ENCODE results near the gene GLI2. TPM values are rescaled to one million over a fixed set of nuclear protein-coding genes. Genes with fewer than 3 reads are reported as not detected.

The GLI2 gene
- total and polyA plus RNA-seq, 2 of the 13 experiments (the other 11 are each of a cell fraction or from before 2014, with no cell fraction given): not detected

GRCh38 chr2:120770641-120771040, 35.0 kb downstream of the GLI2 start (continued):
- TF ChIP-seq KLF12 (CRISPR knock-in tag; IDR thresholded peaks at IDR 0.05; ENCODE audit: borderline replicate concordance): no peak
- TF ChIP-seq ZNF430 (CRISPR knock-in tag; IDR thresholded peaks at IDR 0.05): no peak

GRCh38 chr2:120771111-120771780, 35.6 kb downstream of the GLI2 start:
- 34% methylated on average over 10 of the region's 14 CpGs for WGBS (ENCODE audit: low lambda C conversion rate)
- in situ Hi-C loops (cut with HindIII; ENCODE audit: extremely low pct_ligation_motif_present, low pct_unique_long_range_greater_than_20kb): no loop called here
- H3K27ac ChIP-seq (ENCODE audit: extremely low read length, insufficient read depth, low read length): no peak overlapping the region

GRCh38 chr2:120771781-120772208, 36.1 kb downstream of the GLI2 start:
- Histone ChIP-seq H2AFZ (ENCODE audit: low read length) (no peak overlapping the region), H3K4me1 (ENCODE audit: insufficient read depth, low read length) (no peaks in the 10 kb centered on the region), H3K4me3 (replicated peaks in 1 of 3; ENCODE audit: insufficient read depth in 1 of 3, low read depth in 2 of 3, low read length in 3 of 3) (no peak overlapping the region), H3K9me3 (ENCODE audit: low read length) (no peaks in the 10 kb centered on the region), H3K4me2 (ENCODE audit: low read depth, low read length) (no peak overlapping the region), H3K27ac (ENCODE audit: extremely low read length, insufficient read depth, low read length) (no peak overlapping the region), H3K9ac (ENCODE audit: insufficient read depth, low read depth, low read length) (no peak overlapping the region), H3K27me3 (ENCODE audit: control insufficient read depth in 1 of 2, insufficient read depth in 2 of 2, low read length in 2 of 2) (peaks cover 16 to 84% of the 10 kb centered on the region in 2 experiments; a peak in 4 of 5 replicates), H4K20me1 (ENCODE audit: insufficient read depth, low read length) (no peaks in the 10 kb centered on the region), H3K36me3 (replicated peaks in 1 of 2; ENCODE audit: control insufficient read depth in 1 of 2, insufficient read depth in 2 of 2, low read length in 2 of 2) (no peaks in the 10 kb centered on the region), H3K79me2 (ENCODE audit: insufficient read depth, low read length) (no peaks in the 10 kb centered on the region)
- WGBS (ENCODE audit: low lambda C conversion rate): 19% methylated on average over 5 of the region's 5 CpGs
- no peak for FAIRE-seq
- no peak for ATAC-seq
- DNase-seq (ENCODE audit: low spot score): no peak
- intact Hi-C loops (cut with micrococcal nuclease; ENCODE audit: unreplicated experiment): no loop called here
- in situ Hi-C loops (cut with HindIII; ENCODE audit: extremely low pct_ligation_motif_present, low pct_unique_long_range_greater_than_20kb): no loop called here
- no TSS peak for BruUV-seq (replicated peaks)
- ChIA-PET POLR2A (no interaction called here), CTCF (ENCODE audit: low intra/inter-chr PET ratio, low total read pairs) (no interaction called here)
- no peak for TF ChIP-seq ZNF484 (CRISPR knock-in tag; IDR thresholded peaks at IDR 0.05; ENCODE audit: borderline replicate concordance, low read depth)
- TF ChIP-seq KDM5B (CRISPR knock-in tag; IDR thresholded peaks at IDR 0.05; ENCODE audit: borderline replicate concordance): no peak
- TF ChIP-seq TGIF2 (CRISPR knock-in tag; IDR thresholded peaks at IDR 0.05): no peak
- no peak for TF ChIP-seq ARID2 (CRISPR knock-in tag; IDR thresholded peaks at IDR 0.05; ENCODE audit: borderline replicate concordance)
- TF ChIP-seq ZNF670 (CRISPR knock-in tag; IDR thresholded peaks at IDR 0.05; ENCODE audit: borderline replicate concordance): no peak
- TF ChIP-seq ZBTB4 (CRISPR knock-in tag; IDR thresholded peaks at IDR 0.05; ENCODE audit: borderline replicate concordance): no peak
- TF ChIP-seq ZNF629 (CRISPR knock-in tag; conservative IDR thresholded peaks at IDR 0.05): no peak
- no peak for TF ChIP-seq HIVEP1 (CRISPR knock-in tag; IDR thresholded peaks at IDR 0.05)
- no peak for TF ChIP-seq TAF1 (CRISPR knock-in tag; IDR thresholded peaks at IDR 0.05)

More at GRCh38 chr2:120771111-120771780, 35.6 kb downstream of the GLI2 start:
- intact Hi-C loops (cut with micrococcal nuclease; ENCODE audit: unreplicated experiment): no loop called here
- Histone ChIP-seq H4K20me1 (ENCODE audit: insufficient read depth, low read length) (no peaks in the 10 kb centered on the region), H3K27me3 (ENCODE audit: control insufficient read depth in 1 of 2, insufficient read depth in 2 of 2, low read length in 2 of 2) (peaks cover 13 to 84% of the 10 kb centered on the region in 2 experiments; a peak in 4 of 5 replicates), H3K9ac (ENCODE audit: insufficient read depth, low read depth, low read length) (no peak overlapping the region), H2AFZ (ENCODE audit: low read length) (no peak overlapping the region), H3K4me3 (replicated peaks in 1 of 3; ENCODE audit: insufficient read depth in 1 of 3, low read depth in 2 of 3, low read length in 3 of 3) (no peak overlapping the region), H3K4me1 (ENCODE audit: insufficient read depth, low read length) (no peaks in the 10 kb centered on the region), H3K9me3 (ENCODE audit: low read length) (no peaks in the 10 kb centered on the region), H3K79me2 (ENCODE audit: insufficient read depth, low read length) (no peaks in the 10 kb centered on the region), H3K36me3 (replicated peaks in 1 of 2; ENCODE audit: control insufficient read depth in 1 of 2, insufficient read depth in 2 of 2, low read length in 2 of 2) (no peaks in the 10 kb centered on the region), H3K4me2 (ENCODE audit: low read depth, low read length) (no peak overlapping the region)
- FAIRE-seq (no peak), DNase-seq (ENCODE audit: low spot score) (no peak), ATAC-seq (no peak)
- ChIA-PET CTCF (ENCODE audit: low intra/inter-chr PET ratio, low total read pairs) (no interaction called here), POLR2A (no interaction called here)
- BruUV-seq (replicated peaks): no TSS peak
- TF ChIP-seq FOXA1 (IDR thresholded peaks at IDR 0.05) (no peak), FOXA1 (CRISPR knock-in tag; IDR thresholded peaks at IDR 0.05) (no peak), JUNB (CRISPR knock-in tag; IDR thresholded peaks at IDR 0.05; ENCODE audit: borderline replicate concordance) (no peak), FOXM1 (CRISPR knock-in tag; IDR thresholded peaks at IDR 0.05) (no peak), THAP11 (CRISPR knock-in tag; IDR thresholded peaks at IDR 0.05) (no peak), ZNF781 (CRISPR knock-in tag; IDR thresholded peaks at IDR 0.05; ENCODE audit: borderline replicate concordance, not compliant biosample characterization) (no peak), SOX5 (CRISPR knock-in tag; IDR thresholded peaks at IDR 0.05; ENCODE audit: borderline replicate concordance) (no peak), ELF1 (CRISPR knock-in tag; IDR thresholded peaks at IDR 0.05) (no peak), CHD4 (IDR thresholded peaks at IDR 0.05; ENCODE audit: borderline replicate concordance, low read length) (no peak), JUN (CRISPR knock-in tag; IDR thresholded peaks at IDR 0.05) (no peak)
